Karpas-422 (cell line): ENCODE data around the gene TMCO4. TPM values are rescaled to one million over a fixed set of nuclear protein-coding genes. Genes with fewer than 3 reads are reported as not detected.

ENCODE experiments used
- DNase-seq: peaks from one replicate; pipeline ENCODE4 v3.0.0-alpha.2; 2015
- H2AFZ ChIP-seq: fragments of 200-600 bp; sonication (generic); 2 replicates; pipeline ENCODE4 v1.6.1; 2014; ENCODE audit warnings: antibody characterized with exemption, low read length, mixed read lengths
- H3K27ac ChIP-seq: fragments of 200-600 bp; sonication (generic); 2 replicates; pipeline ENCODE4 v1.5.1; 2014; ENCODE audit warnings: mild to moderate bottlenecking, low read length, moderate library complexity
- H3K27me3 ChIP-seq: fragments of 200-600 bp; sonication (generic); 2 replicates; pipeline ENCODE4 v1.6.1; 2014; ENCODE audit warnings: low read length, mixed read lengths
- H3K36me3 ChIP-seq: fragments of 200-600 bp; sonication (generic); 2 replicates; pipeline ENCODE4 v1.6.1; 2014; ENCODE audit warnings: low read length, mixed read lengths; ENCODE audit not compliant: insufficient read depth
- H3K4me1 ChIP-seq: fragments of 200-600 bp; sonication (generic); 2 replicates; pipeline ENCODE4 v1.6.1; 2014; ENCODE audit warnings: mild to moderate bottlenecking, low read length, mixed read lengths
- H3K4me2 ChIP-seq: fragments of 200-600 bp; sonication (generic); 2 replicates; pipeline ENCODE4 v1.6.1; 2014; ENCODE audit warnings: low read length, low read depth, mild to moderate bottlenecking; ENCODE audit not compliant: poor library complexity, severe bottlenecking
- H3K4me3 ChIP-seq: fragments of 200-600 bp; sonication (generic); 2 replicates; pipeline ENCODE4 v1.5.1; 2014; ENCODE audit warnings: mild to moderate bottlenecking, antibody characterized with exemption, low read length, mixed read lengths
- H3K79me2 ChIP-seq: fragments of 200-600 bp; sonication (generic); 2 replicates; pipeline ENCODE4 v1.6.1; 2014; ENCODE audit warnings: mild to moderate bottlenecking, low read length, mixed read lengths
- H3K9ac ChIP-seq: fragments of 200-600 bp; sonication (generic); 2 replicates; pipeline ENCODE4 v1.6.0; 2014; ENCODE audit warnings: low read length
- H3K9me2 ChIP-seq: fragments of 200-600 bp; sonication (generic), shearing (Covaris generic); replicated peaks from 2 replicates; pipeline ENCODE4 v1.6.0; 2014; ENCODE audit warnings: mild to moderate bottlenecking, low read length, moderate library complexity; ENCODE audit not compliant: insufficient read depth
- H3K9me3 ChIP-seq: fragments of 300-700, 200-600 bp; sonication (generic); 2 replicates; pipeline ENCODE4 v1.6.1; 2014; ENCODE audit warnings: low read length, mixed read lengths
- H4K20me1 ChIP-seq: fragments of 200-600 bp; sonication (generic); 2 replicates; pipeline ENCODE4 v1.6.1; 2014; ENCODE audit warnings: mild to moderate bottlenecking, antibody characterized with exemption, low read length, low read depth; ENCODE audit not compliant: insufficient read depth
- total RNA-seq: library from RNA; depleted of rRNA; stranded (reverse); fragments of >200 nt; shearing (Covaris generic); gene quantifications from 2 replicates; pipeline ENCODE4 v1.2.3, GENCODE V29; 2014; ENCODE audit warnings: low replicate concordance

Gene TMCO4
- total RNA-seq, 1 experiment from 2014 or later = 9.9 TPM

- H3K9ac ChIP-seq = no peak overlapping the region
- H3K4me3 ChIP-seq = no peak overlapping the region
- no peaks in the 10 kb centered on the region for H3K4me1 ChIP-seq
- no peak for DNase-seq
- H3K27ac ChIP-seq = no peak overlapping the region
- no peaks in the 10 kb centered on the region for H3K9me2 ChIP-seq
- no peaks in the 10 kb centered on the region for H3K27me3 ChIP-seq
- H4K20me1 ChIP-seq = no peaks in the 10 kb centered on the region
- no peaks in the 10 kb centered on the region for H3K79me2 ChIP-seq
- H3K4me2 ChIP-seq = no peak overlapping the region
- peaks cover 7% of the 10 kb centered on the region; the same call in 1 of the 2 replicates for H3K36me3 ChIP-seq
- H2AFZ ChIP-seq = no peak overlapping the region
- H3K9me3 ChIP-seq = no peaks in the 10 kb centered on the region; the same call in 1 of the 2 replicates
Observed at GRCh38 chr1:19734472-19734999, 65.2 kb downstream of the TMCO4 start.

- H3K79me2 ChIP-seq = no peaks in the 10 kb centered on the region
- no peak overlapping the region for H3K9ac ChIP-seq
- H3K4me1 ChIP-seq = no peaks in the 10 kb centered on the region
Observed at GRCh38 chr1:19734056-19734455, 65.7 kb downstream of the TMCO4 start.

GRCh38 chr1:19733615-19734014 lies 66.1 kb downstream of the TMCO4 start:
- Histone ChIP-seq H3K79me2 (no peaks in the 10 kb centered on the region), H2AFZ (no peak overlapping the region), H3K9me2 (no peaks in the 10 kb centered on the region), H3K27me3 (no peaks in the 10 kb centered on the region), H3K9me3 (no peaks in the 10 kb centered on the region; the same call in 1 of the 2 replicates), H3K4me2 (no peak overlapping the region), H3K36me3 (peaks cover 7% of the 10 kb centered on the region; the same call in 1 of the 2 replicates), H3K27ac (no peak overlapping the region), H3K9ac (no peak overlapping the region), H4K20me1 (no peaks in the 10 kb centered on the region), H3K4me1 (no peaks in the 10 kb centered on the region), H3K4me3 (no peak overlapping the region)
- no peak for DNase-seq

More at GRCh38 chr1:19734056-19734455, 65.7 kb downstream of the TMCO4 start:
- H4K20me1 ChIP-seq = no peaks in the 10 kb centered on the region
- H3K27ac ChIP-seq = no peak overlapping the region
- no peaks in the 10 kb centered on the region for H3K27me3 ChIP-seq
- DNase-seq = no peak
- H3K4me3 ChIP-seq = no peak overlapping the region
- H3K36me3 ChIP-seq = peaks cover 7% of the 10 kb centered on the region; the same call in 1 of the 2 replicates
- H3K4me2 ChIP-seq = no peak overlapping the region
- H3K9me3 ChIP-seq = no peaks in the 10 kb centered on the region; the same call in 1 of the 2 replicates
- H3K9me2 ChIP-seq = no peaks in the 10 kb centered on the region
- H2AFZ ChIP-seq = no peak overlapping the region

- H2AFZ ChIP-seq = no peak overlapping the region
- no peaks in the 10 kb centered on the region for H3K27me3 ChIP-seq
- H3K9me2 ChIP-seq = no peaks in the 10 kb centered on the region
- no peak overlapping the region for H3K27ac ChIP-seq
- no peaks in the 10 kb centered on the region for H3K79me2 ChIP-seq
- H3K9ac ChIP-seq = no peak overlapping the region
- peaks cover 7% of the 10 kb centered on the region; the same call in 1 of the 2 replicates for H3K36me3 ChIP-seq
- no peaks in the 10 kb centered on the region for H3K4me1 ChIP-seq
- H3K4me2 ChIP-seq = no peak overlapping the region
- H4K20me1 ChIP-seq = no peaks in the 10 kb centered on the region
- no peak overlapping the region for H3K4me3 ChIP-seq
- DNase-seq = no peak
- no peaks in the 10 kb centered on the region; the same call in 1 of the 2 replicates for H3K9me3 ChIP-seq
Observed at GRCh38 chr1:19731311-19731821, 68.3 kb downstream of the TMCO4 start.

GRCh38 chr1:19730793-19731192 lies 68.9 kb downstream of the TMCO4 start:
- no peak overlapping the region for H3K27ac ChIP-seq
- no peaks in the 10 kb centered on the region for H4K20me1 ChIP-seq
- no peaks in the 10 kb centered on the region; the same call in 1 of the 2 replicates for H3K9me3 ChIP-seq
- no peak overlapping the region for H3K9ac ChIP-seq
- H3K36me3 ChIP-seq = peaks cover 7% of the 10 kb centered on the region; the same call in 1 of the 2 replicates
- no peak overlapping the region for H2AFZ ChIP-seq
- no peaks in the 10 kb centered on the region for H3K4me1 ChIP-seq
- H3K27me3 ChIP-seq = no peaks in the 10 kb centered on the region
- H3K4me2 ChIP-seq = no peak overlapping the region
- no peaks in the 10 kb centered on the region for H3K9me2 ChIP-seq
- H3K79me2 ChIP-seq = no peaks in the 10 kb centered on the region
- DNase-seq = no peak
- no peak overlapping the region for H3K4me3 ChIP-seq

GRCh38 chr1:19730232-19730631 lies 69.5 kb downstream of the TMCO4 start:
- Histone ChIP-seq H3K9me2 (no peaks in the 10 kb centered on the region), H3K9ac (no peak overlapping the region), H2AFZ (no peak overlapping the region), H3K36me3 (peaks cover 7% of the 10 kb centered on the region; the same call in 1 of the 2 replicates), H3K27me3 (no peaks in the 10 kb centered on the region), H3K9me3 (no peaks in the 10 kb centered on the region; the same call in 1 of the 2 replicates), H3K4me3 (no peak overlapping the region), H4K20me1 (no peaks in the 10 kb centered on the region), H3K27ac (no peak overlapping the region), H3K4me1 (no peaks in the 10 kb centered on the region), H3K4me2 (no peak overlapping the region), H3K79me2 (no peaks in the 10 kb centered on the region)
- no peak for DNase-seq

- Histone ChIP-seq H3K9me2 (no peaks in the 10 kb centered on the region), H2AFZ (no peak overlapping the region), H3K4me2 (no peak overlapping the region), H3K9ac (no peak overlapping the region), H3K9me3 (no peaks in the 10 kb centered on the region; the same call in 1 of the 2 replicates), H3K36me3 (peaks cover 7% of the 10 kb centered on the region; the same call in 1 of the 2 replicates), H3K4me3 (no peak overlapping the region), H3K4me1 (no peaks in the 10 kb centered on the region), H3K79me2 (no peaks in the 10 kb centered on the region), H4K20me1 (no peaks in the 10 kb centered on the region), H3K27ac (no peak overlapping the region), H3K27me3 (no peaks in the 10 kb centered on the region)
- no peak for DNase-seq
Observed at GRCh38 chr1:19728413-19729145, 71.1 kb downstream of the TMCO4 start.

- H3K4me1 ChIP-seq = peaks cover 7% of the 10 kb centered on the region
- no peak overlapping the region for H3K4me3 ChIP-seq
- H3K9ac ChIP-seq = no peak overlapping the region
- H4K20me1 ChIP-seq = no peaks in the 10 kb centered on the region
- no peaks in the 10 kb centered on the region for H3K27me3 ChIP-seq
- H3K9me2 ChIP-seq = no peaks in the 10 kb centered on the region
- no peaks in the 10 kb centered on the region; the same call in 1 of the 2 replicates for H3K9me3 ChIP-seq
- no peaks in the 10 kb centered on the region for H3K79me2 ChIP-seq
- H3K36me3 ChIP-seq = peaks cover 7% of the 10 kb centered on the region; the same call in 1 of the 2 replicates
- H3K27ac ChIP-seq = no peak overlapping the region
- H2AFZ ChIP-seq = no peak overlapping the region
- H3K4me2 ChIP-seq = no peak overlapping the region
- DNase-seq = no peak
Observed at GRCh38 chr1:19725606-19726005, 74.1 kb downstream of the TMCO4 start.
